ENCODE results near the gene SLC9A1. TPM values are rescaled to one million over a fixed set of nuclear protein-coding genes. Genes with fewer than 3 reads are reported as not detected.
A peak's percentile ranks its signal among the peaks of the same experiment; 100 is the strongest.

Gene SLC9A1
- total RNA-seq, 4 donors from 2014 or later: 18.1 to 28.1 (median 25.2) TPM

DNA sequence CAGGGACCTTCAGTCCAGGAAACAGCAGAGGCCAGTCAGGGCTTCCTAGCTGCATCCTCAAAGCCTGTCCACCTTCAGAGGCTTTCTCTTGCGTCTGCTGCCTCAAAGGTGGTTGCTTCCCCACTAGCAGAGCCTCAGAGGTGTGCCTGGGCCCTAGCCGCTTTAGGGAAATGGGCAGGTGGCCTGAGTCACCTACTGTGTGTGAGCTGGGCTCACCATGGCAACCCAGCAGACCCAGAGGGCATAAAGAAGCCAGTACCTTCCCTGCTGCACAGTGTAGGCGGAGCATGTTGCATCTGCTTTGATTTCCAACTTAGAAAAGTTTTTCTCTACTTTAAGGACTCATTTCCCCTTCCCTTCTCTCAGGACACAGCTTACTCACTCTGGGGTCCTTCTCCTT, 12.5 kb downstream of the SLC9A1 start:
- 68% methylated on average over 3 of the region's 3 CpGs for WGBS
- Histone ChIP-seq H3K4me1 (peaks cover 91% of the 10 kb centered on the region), H3K9me3 (no peaks in the 10 kb centered on the region), H3K36me3 (no peaks in the 10 kb centered on the region), H3K4me3 (no peak overlapping the region), H3K27ac (peak overlapping the region; percentile 40), H3K27me3 (no peaks in the 10 kb centered on the region)
- DNase-seq (ENCODE audit: low spot score in 2 of 2): no peak
- TF ChIP-seq POLR2A (IDR thresholded peaks at IDR 0.05): no peak
- TF ChIP-seq, protein P1, sequence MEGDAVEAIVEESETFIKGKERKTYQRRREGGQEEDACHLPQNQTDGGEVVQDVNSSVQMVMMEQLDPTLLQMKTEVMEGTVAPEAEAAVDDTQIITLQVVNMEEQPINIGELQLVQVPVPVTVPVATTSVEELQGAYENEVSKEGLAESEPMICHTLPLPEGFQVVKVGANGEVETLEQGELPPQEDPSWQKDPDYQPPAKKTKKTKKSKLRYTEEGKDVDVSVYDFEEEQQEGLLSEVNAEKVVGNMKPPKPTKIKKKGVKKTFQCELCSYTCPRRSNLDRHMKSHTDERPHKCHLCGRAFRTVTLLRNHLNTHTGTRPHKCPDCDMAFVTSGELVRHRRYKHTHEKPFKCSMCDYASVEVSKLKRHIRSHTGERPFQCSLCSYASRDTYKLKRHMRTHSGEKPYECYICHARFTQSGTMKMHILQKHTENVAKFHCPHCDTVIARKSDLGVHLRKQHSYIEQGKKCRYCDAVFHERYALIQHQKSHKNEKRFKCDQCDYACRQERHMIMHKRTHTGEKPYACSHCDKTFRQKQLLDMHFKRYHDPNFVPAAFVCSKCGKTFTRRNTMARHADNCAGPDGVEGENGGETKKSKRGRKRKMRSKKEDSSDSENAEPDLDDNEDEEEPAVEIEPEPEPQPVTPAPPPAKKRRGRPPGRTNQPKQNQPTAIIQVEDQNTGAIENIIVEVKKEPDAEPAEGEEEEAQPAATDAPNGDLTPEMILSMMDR (IDR thresholded peaks at IDR 0.05): no peak
- TF ChIP-seq EP300 (IDR thresholded peaks at IDR 0.05): no peak
- TF ChIP-seq POLR2AphosphoS5 (IDR thresholded peaks at IDR 0.05): no peak

DNA sequence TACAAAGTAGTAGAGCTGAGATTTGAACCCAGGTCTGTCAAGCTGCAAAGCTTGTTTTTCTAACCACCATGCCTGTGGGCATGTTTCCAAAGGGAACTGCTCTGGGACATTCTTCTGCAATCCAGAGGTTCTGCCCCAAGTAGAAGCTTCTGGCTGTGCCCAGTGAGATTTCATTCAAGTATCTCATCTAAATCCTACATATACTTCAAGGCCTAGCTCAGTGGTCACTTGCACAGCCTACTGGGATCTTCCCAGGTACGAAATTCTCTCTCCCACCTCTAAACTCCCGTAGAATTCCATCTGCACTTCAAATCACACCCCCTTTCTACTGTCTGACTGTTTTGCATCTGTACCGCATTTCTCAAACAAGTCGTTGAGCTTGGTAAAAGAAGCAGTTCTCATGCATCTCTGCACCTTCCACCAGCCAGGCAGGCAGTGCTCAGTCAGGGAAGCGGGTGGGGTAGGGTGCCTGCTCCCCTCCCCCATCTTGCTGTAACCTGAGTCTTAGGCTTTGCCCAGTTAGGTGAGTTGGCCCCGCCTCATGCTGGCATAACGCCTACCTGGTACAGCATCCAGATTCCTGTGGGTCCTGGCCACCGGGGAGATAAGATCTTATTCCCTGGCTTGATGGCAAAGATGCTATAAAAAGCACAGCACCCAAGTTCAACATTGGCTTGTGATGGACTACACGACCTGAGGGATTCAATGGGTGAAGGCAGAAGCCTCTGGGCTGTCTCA, 13.5 kb downstream of the SLC9A1 start:
- peaks cover 98% of the 10 kb centered on the region for H3K4me1 ChIP-seq
- H3K27me3 ChIP-seq: no peaks in the 10 kb centered on the region
- no peak overlapping the region for H3K27ac ChIP-seq
- DNase-seq (ENCODE audit: low spot score in 2 of 2): no peak
- H3K9me3 ChIP-seq: no peaks in the 10 kb centered on the region
- no peaks in the 10 kb centered on the region for H3K36me3 ChIP-seq
- 60% methylated on average over 8 of the region's 9 CpGs for WGBS
- no peak overlapping the region for H3K4me3 ChIP-seq
- no peak for TF ChIP-seq POLR2AphosphoS5 (IDR thresholded peaks at IDR 0.05)
- TF ChIP-seq POLR2A (IDR thresholded peaks at IDR 0.05): no peak
- TF ChIP-seq, protein P1 (IDR thresholded peaks at IDR 0.05): no peak
- no peak for TF ChIP-seq EP300 (IDR thresholded peaks at IDR 0.05)

DNA sequence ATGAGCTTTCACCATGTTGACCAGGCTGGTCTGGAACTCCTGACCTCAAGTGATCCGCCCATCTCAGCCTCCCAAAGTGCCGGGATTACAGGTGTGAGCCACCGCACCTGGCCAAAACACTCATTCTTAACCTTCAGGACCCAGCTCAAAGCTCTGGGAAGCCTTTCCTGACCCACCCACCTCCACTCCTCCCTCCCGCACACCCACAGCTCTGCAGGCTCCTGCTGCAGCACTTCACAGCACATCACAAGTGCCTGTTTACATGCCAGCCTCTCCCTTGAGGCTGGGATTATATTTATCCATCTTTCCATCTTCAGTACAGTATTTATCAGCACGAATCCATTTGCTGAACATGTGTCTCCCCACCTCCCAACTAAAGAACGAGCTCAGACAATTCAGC, 14.9 kb downstream of the SLC9A1 start:
- 74% methylated on average over 6 of the region's 6 CpGs for WGBS
- TF ChIP-seq POLR2A (IDR thresholded peaks at IDR 0.05) (no peak), EP300 (IDR thresholded peaks at IDR 0.05) (no peak), POLR2AphosphoS5 (IDR thresholded peaks at IDR 0.05) (no peak)
- TF ChIP-seq, protein P1 (IDR thresholded peaks at IDR 0.05): no peak
- no peak for DNase-seq (ENCODE audit: low spot score in 2 of 2)
- Histone ChIP-seq H3K27ac (no peak overlapping the region), H3K36me3 (no peaks in the 10 kb centered on the region), H3K9me3 (no peaks in the 10 kb centered on the region), H3K4me3 (no peak overlapping the region), H3K4me1 (peaks cover 94% of the 10 kb centered on the region), H3K27me3 (no peaks in the 10 kb centered on the region)

- no peaks in the 10 kb centered on the region for H3K36me3 ChIP-seq
- H3K27me3 ChIP-seq: no peaks in the 10 kb centered on the region
- H3K4me3 ChIP-seq: no peak overlapping the region
- no peak overlapping the region for H3K27ac ChIP-seq
- TF ChIP-seq EP300 (IDR thresholded peaks at IDR 0.05): no peak
- no peak for TF ChIP-seq POLR2AphosphoS5 (IDR thresholded peaks at IDR 0.05)
- no peak for TF ChIP-seq POLR2A (IDR thresholded peaks at IDR 0.05)
- TF ChIP-seq, protein P1 (IDR thresholded peaks at IDR 0.05): no peak
- peaks cover 86% of the 10 kb centered on the region for H3K4me1 ChIP-seq
- H3K9me3 ChIP-seq: no peaks in the 10 kb centered on the region
- no peak for DNase-seq (ENCODE audit: low spot score in 2 of 2)
- WGBS: 51% methylated on average over 6 of the region's 6 CpGs
Observed at GRCh38 chr1:27138927-27139326, 16.0 kb downstream of the SLC9A1 start.

- H3K4me3 ChIP-seq: no peak overlapping the region
- WGBS: 69% methylated on average over 10 of the region's 10 CpGs
- no peak for DNase-seq (ENCODE audit: low spot score in 2 of 2)
- H3K27ac ChIP-seq: peak overlapping the region; percentile 76
- H3K9me3 ChIP-seq: no peaks in the 10 kb centered on the region
- TF ChIP-seq POLR2AphosphoS5 (IDR thresholded peaks at IDR 0.05) (no peak), POLR2A (IDR thresholded peaks at IDR 0.05) (no peak), EP300 (IDR thresholded peaks at IDR 0.05) (no peak)
- TF ChIP-seq, protein P1 (IDR thresholded peaks at IDR 0.05): no peak
- no peaks in the 10 kb centered on the region for H3K36me3 ChIP-seq
- H3K27me3 ChIP-seq: no peaks in the 10 kb centered on the region
- H3K4me1 ChIP-seq: peaks cover 81% of the 10 kb centered on the region
Observed at GRCh38 chr1:27138368-27138767, 16.6 kb downstream of the SLC9A1 start.
